Measurements from ENCODE around the gene TMPRSS7. TPM values are rescaled to one million over a fixed set of nuclear protein-coding genes. Genes with fewer than 3 reads are reported as not detected.
A peak's percentile ranks its signal among the peaks of the same experiment; 100 is the strongest.

TMPRSS7 gene
- total and polyA plus RNA-seq, 12 donors, result not detected

- WGBS, 2 donors, result 16 to 30% methylated on average over 6 of the region's 6 CpGs
- no peak for TF ChIP-seq CTCF (IDR thresholded peaks at IDR 0.05)
- Histone ChIP-seq H3K27me3 (peaks cover 0 to 58% (median 0%) of the 10 kb centered on the region in 7 donors), H3K36me3 (no peaks in the 10 kb centered on the region), H3K4me1 (peaks cover 6 to 44% (median 23%) of the 10 kb centered on the region in 9 donors), H3K4me3 (peak overlapping the region in 6 of 10 donors; percentile 2 to 31 (median 13)), H3K27ac (peak overlapping the region; percentile 54 to 87 (median 76)), H3K9me3 (no peaks in the 10 kb centered on the region)
- intact Hi-C loops (cut with DNase I), result no loop called here
- peak; percentile 67 to 85 (median 80) for ATAC-seq
- DNase-seq, result no peak
Measured at GRCh38 chr3:112092496-112093179, 58.1 kb downstream of the TMPRSS7 start.

- intact Hi-C loops (cut with DNase I), result no loop called here
- no peak for TF ChIP-seq CTCF (IDR thresholded peaks at IDR 0.05)
- Histone ChIP-seq H3K27me3 (peaks cover 0 to 54% (median 0%) of the 10 kb centered on the region in 7 donors), H3K27ac (peak overlapping the region; percentile 54 to 87 (median 76)), H3K9me3 (no peaks in the 10 kb centered on the region), H3K4me3 (peak overlapping the region in 6 of 10 donors; percentile 2 to 31 (median 12)), H3K36me3 (no peaks in the 10 kb centered on the region), H3K4me1 (peaks cover 6 to 45% (median 22%) of the 10 kb centered on the region in 9 donors)
- DNase-seq (no peak), ATAC-seq (peak in 5 of 8 donors; percentile 4 to 20 (median 7))
Measured at GRCh38 chr3:112093180-112093522, 58.6 kb downstream of the TMPRSS7 start.

GRCh38 chr3:112095731-112096130, 61.2 kb downstream of the TMPRSS7 start:
- DNase-seq (no peak), ATAC-seq (no peak)
- Histone ChIP-seq H3K4me1 (peaks cover 4 to 38% (median 15%) of the 10 kb centered on the region in 9 donors), H3K27ac (no peak overlapping the region), H3K4me3 (no peak overlapping the region), H3K36me3 (no peaks in the 10 kb centered on the region), H3K9me3 (no peaks in the 10 kb centered on the region), H3K27me3 (peaks cover 0 to 33% (median 0%) of the 10 kb centered on the region in 7 donors)
- 50 to 71% methylated on average over 2 of the region's 2 CpGs for WGBS, 2 donors
- TF ChIP-seq CTCF (IDR thresholded peaks at IDR 0.05), result no peak
- intact Hi-C loops (cut with DNase I), result loop anchor here in 1 of 10 donors (5.0 kb wide), 1 partner anchor 1973 kb away; no protein-coding TSS in a partner anchor

- Histone ChIP-seq H3K27ac (no peak overlapping the region), H3K4me1 (peaks cover 4 to 34% (median 11%) of the 10 kb centered on the region in 9 donors), H3K36me3 (no peaks in the 10 kb centered on the region), H3K9me3 (no peaks in the 10 kb centered on the region), H3K4me3 (no peak overlapping the region), H3K27me3 (peaks cover 0 to 31% (median 0%) of the 10 kb centered on the region in 7 donors)
- intact Hi-C loops (cut with DNase I), result loop anchor here in 1 of 10 donors (5.0 kb wide), 1 partner anchor 1974 kb away; no protein-coding TSS in a partner anchor
- TF ChIP-seq CTCF (IDR thresholded peaks at IDR 0.05), result no peak
- 91 to 93% methylated on average over 2 of the region's 2 CpGs for WGBS, 2 donors
- ATAC-seq (no peak), DNase-seq (no peak)
Measured at GRCh38 chr3:112096176-112096575, 61.6 kb downstream of the TMPRSS7 start.
